HG02759 (cell line): ENCODE results near the gene FCGR3B.
"Not testable (repeated sequence)": the region's sequence is repeated elsewhere in the genome, so short reads cannot be mapped to it uniquely, and the experiment has no call there.

ENCODE experiments used
- ATAC-seq: cut with Tn5 transposase; IDR thresholded peaks from one replicate; pipeline ENCODE4 v1.9.1; 2021; ENCODE audit warnings: mild to moderate bottlenecking, moderate library complexity; ENCODE audit not compliant: unreplicated experiment

Gene FCGR3B

GRCh38 chr1:161631076-161631475 is at the start of gene FCGR3B:
TSS of gene FCGR3B (minus strand) at chr1:161631176. CDS start at chr1:161631094, 82 bp downstream.
- ATAC-seq = no peak

- ATAC-seq = no peak
Observed at GRCh38 chr1:161678500-161678899, 47.5 kb upstream of the FCGR3B start.

GRCh38 chr1:161676958-161677689 is 46.1 kb upstream of the FCGR3B start:
- ATAC-seq = no peak

GRCh38 chr1:161676441-161676840 is 45.5 kb upstream of the FCGR3B start:
- ATAC-seq = no peak

- not testable (repeated sequence) for ATAC-seq
Observed at GRCh38 chr1:161674908-161675307, 43.9 kb upstream of the FCGR3B start.

- ATAC-seq = not testable (repeated sequence)
Observed at GRCh38 chr1:161674447-161674846, 43.5 kb upstream of the FCGR3B start.

- ATAC-seq = not testable (repeated sequence)
Observed at GRCh38 chr1:161673437-161673836, 42.5 kb upstream of the FCGR3B start.

GRCh38 chr1:161671045-161672020 is 40.4 kb upstream of the FCGR3B start:
- not testable (repeated sequence) for ATAC-seq

GRCh38 chr1:161664689-161665088 is 33.7 kb upstream of the FCGR3B start:
- ATAC-seq = not testable (repeated sequence)

GRCh38 chr1:161663569-161663968 is 32.6 kb upstream of the FCGR3B start:
- ATAC-seq = peak; percentile 5

GRCh38 chr1:161662684-161663339 is 31.8 kb upstream of the FCGR3B start, which contains the start of gene FCGR2B:
TSS of gene FCGR2B (plus strand) at chr1:161663143. CDS start at chr1:161663242, 99 bp downstream.
- ATAC-seq = peak; percentile 75

- ATAC-seq = not testable (repeated sequence)
Observed at GRCh38 chr1:161661660-161662311, 30.8 kb upstream of the FCGR3B start.

- not testable (repeated sequence) for ATAC-seq
Observed at GRCh38 chr1:161658524-161658923, 27.5 kb upstream of the FCGR3B start.

- ATAC-seq = not testable (repeated sequence)
Observed at GRCh38 chr1:161653971-161654370, 23.0 kb upstream of the FCGR3B start.

GRCh38 chr1:161653541-161653940 is 22.6 kb upstream of the FCGR3B start:
- ATAC-seq = not testable (repeated sequence)

- peak; percentile 48 for ATAC-seq
Observed at GRCh38 chr1:161647507-161648360, 16.8 kb upstream of the FCGR3B start.

- not testable (repeated sequence) for ATAC-seq
Observed at GRCh38 chr1:161644855-161645254, 13.9 kb upstream of the FCGR3B start.

GRCh38 chr1:161643481-161644208 is 12.7 kb upstream of the FCGR3B start:
- ATAC-seq = not testable (repeated sequence)

GRCh38 chr1:161642697-161643096 is 11.7 kb upstream of the FCGR3B start:
- ATAC-seq = not testable (repeated sequence)
